ENCODE results near the gene PARN.

- no peak for TF ChIP-seq NFYB (IDR thresholded peaks at IDR 0.05; ENCODE audit: extremely low read depth, insufficient read length)
- no peak for TF ChIP-seq JUNB (CRISPR knock-in tag; conservative IDR thresholded peaks at IDR 0.05)
- no peak for TF ChIP-seq NFIC (IDR thresholded peaks at IDR 0.05)
- no peak for TF ChIP-seq POLR3A (IDR thresholded peaks at IDR 0.05; ENCODE audit: borderline replicate concordance, extremely low read depth, insufficient read depth, insufficient read length)
- TF ChIP-seq, protein P1, sequence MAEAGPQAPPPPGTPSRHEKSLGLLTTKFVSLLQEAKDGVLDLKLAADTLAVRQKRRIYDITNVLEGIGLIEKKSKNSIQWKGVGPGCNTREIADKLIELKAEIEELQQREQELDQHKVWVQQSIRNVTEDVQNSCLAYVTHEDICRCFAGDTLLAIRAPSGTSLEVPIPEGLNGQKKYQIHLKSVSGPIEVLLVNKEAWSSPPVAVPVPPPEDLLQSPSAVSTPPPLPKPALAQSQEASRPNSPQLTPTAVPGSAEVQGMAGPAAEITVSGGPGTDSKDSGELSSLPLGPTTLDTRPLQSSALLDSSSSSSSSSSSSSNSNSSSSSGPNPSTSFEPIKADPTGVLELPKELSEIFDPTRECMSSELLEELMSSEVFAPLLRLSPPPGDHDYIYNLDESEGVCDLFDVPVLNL (CRISPR knock-in tag; IDR thresholded peaks at IDR 0.05; ENCODE audit: low read depth): no peak
- TF ChIP-seq CTCF (IDR thresholded peaks at IDR 0.05 in 2 of 3, conservative IDR thresholded peaks at IDR 0.05 in 1 of 3; ENCODE audit: insufficient read depth in 2 of 3, low read depth in 1 of 3, low read length in 3 of 3): no peak
- TF ChIP-seq ZHX1 (conservative IDR thresholded peaks at IDR 0.05; ENCODE audit: low read length): no peak
- TF ChIP-seq, protein P2, sequence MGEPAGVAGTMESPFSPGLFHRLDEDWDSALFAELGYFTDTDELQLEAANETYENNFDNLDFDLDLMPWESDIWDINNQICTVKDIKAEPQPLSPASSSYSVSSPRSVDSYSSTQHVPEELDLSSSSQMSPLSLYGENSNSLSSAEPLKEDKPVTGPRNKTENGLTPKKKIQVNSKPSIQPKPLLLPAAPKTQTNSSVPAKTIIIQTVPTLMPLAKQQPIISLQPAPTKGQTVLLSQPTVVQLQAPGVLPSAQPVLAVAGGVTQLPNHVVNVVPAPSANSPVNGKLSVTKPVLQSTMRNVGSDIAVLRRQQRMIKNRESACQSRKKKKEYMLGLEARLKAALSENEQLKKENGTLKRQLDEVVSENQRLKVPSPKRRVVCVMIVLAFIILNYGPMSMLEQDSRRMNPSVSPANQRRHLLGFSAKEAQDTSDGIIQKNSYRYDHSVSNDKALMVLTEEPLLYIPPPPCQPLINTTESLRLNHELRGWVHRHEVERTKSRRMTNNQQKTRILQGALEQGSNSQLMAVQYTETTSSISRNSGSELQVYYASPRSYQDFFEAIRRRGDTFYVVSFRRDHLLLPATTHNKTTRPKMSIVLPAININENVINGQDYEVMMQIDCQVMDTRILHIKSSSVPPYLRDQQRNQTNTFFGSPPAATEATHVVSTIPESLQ (CRISPR knock-in tag; IDR thresholded peaks at IDR 0.05): no peak
- TF ChIP-seq, protein P3, sequence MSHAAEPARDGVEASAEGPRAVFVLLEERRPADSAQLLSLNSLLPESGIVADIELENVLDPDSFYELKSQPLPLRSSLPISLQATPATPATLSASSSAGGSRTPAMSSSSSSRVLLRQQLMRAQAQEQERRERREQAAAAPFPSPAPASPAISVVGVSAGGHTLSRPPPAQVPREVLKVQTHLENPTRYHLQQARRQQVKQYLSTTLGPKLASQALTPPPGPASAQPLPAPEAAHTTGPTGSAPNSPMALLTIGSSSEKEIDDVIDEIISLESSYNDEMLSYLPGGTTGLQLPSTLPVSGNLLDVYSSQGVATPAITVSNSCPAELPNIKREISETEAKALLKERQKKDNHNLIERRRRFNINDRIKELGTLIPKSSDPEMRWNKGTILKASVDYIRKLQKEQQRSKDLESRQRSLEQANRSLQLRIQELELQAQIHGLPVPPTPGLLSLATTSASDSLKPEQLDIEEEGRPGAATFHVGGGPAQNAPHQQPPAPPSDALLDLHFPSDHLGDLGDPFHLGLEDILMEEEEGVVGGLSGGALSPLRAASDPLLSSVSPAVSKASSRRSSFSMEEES (CRISPR knock-in tag; IDR thresholded peaks at IDR 0.05): no peak
- no peak for TF ChIP-seq ZNF224 (CRISPR knock-in tag; IDR thresholded peaks at IDR 0.05)
Observed at GRCh38 chr16:14676633-14677032, 46.6 kb upstream of the PARN start.

Data from K562 (cell line).